HepG2 (cell line): ENCODE data around the gene RAP1A. TPM values are rescaled to one million over a fixed set of nuclear protein-coding genes. Genes with fewer than 3 reads are reported as not detected.
A peak's percentile ranks its signal among the peaks of the same experiment; 100 is the strongest.

Experiments used
- AGO2 ChIP-seq: fragments of 200-400 bp; formaldehyde crosslinking; optimal IDR thresholded peaks from 2 replicates; pipeline ENCODE3; 2017; ENCODE audit warnings: mild to moderate bottlenecking, low read depth, low read length, moderate library complexity
- CENPT ChIP-seq: sonication (generic); formaldehyde crosslinking; IDR thresholded peaks from 2 replicates; pipeline ENCODE4 v1.8.0; 2022; ENCODE audit warnings: low read depth, mild to moderate bottlenecking, moderate library complexity, missing genetic modification reagents
- FIP1L1 ChIP-seq: fragments of 200-400 bp; formaldehyde crosslinking; IDR thresholded peaks from 2 replicates; pipeline ENCODE4 v1.6.1; 2018; ENCODE audit warnings: low read depth, mild to moderate bottlenecking, low read length, moderate library complexity, borderline replicate concordance; ENCODE audit not compliant: insufficient read depth
- FOXP1 ChIP-seq, 2 experiments: fragments of 450-650 bp in 1 of 2; IDR thresholded peaks; 2 replicates each; pipeline ENCODE4 v1.6.1; 2017 to 2018; ENCODE audit warnings: antibody characterized with exemption in 1 of 2
- HMG20A ChIP-seq: IDR thresholded peaks from 2 replicates; pipeline ENCODE4 v1.6.1; 2016; ENCODE audit warnings: borderline replicate concordance
- KDM2A ChIP-seq: sonication (generic); formaldehyde crosslinking; IDR thresholded peaks from 2 replicates; pipeline ENCODE4 v1.4.0; 2020; ENCODE audit warnings: low read depth, missing genetic modification reagents, borderline replicate concordance
- KDM4B ChIP-seq: sonication (generic); formaldehyde crosslinking; IDR thresholded peaks from 2 replicates; pipeline ENCODE4 v1.4.0; 2020; ENCODE audit warnings: missing genetic modification reagents
- MTA1 ChIP-seq: sonication (generic); formaldehyde crosslinking; IDR thresholded peaks from 2 replicates; pipeline ENCODE4 v1.4.0; 2020; ENCODE audit warnings: missing genetic modification reagents, mild to moderate bottlenecking, borderline replicate concordance
- MTA3 ChIP-seq: sonication (generic); formaldehyde crosslinking; IDR thresholded peaks from 2 replicates; pipeline ENCODE4 v1.4.0; 2020; ENCODE audit warnings: missing genetic modification reagents
- NBN ChIP-seq: fragments of 450-650 bp; conservative IDR thresholded peaks from 2 replicates; pipeline ENCODE4 v1.6.1; 2017
- NFKB2 ChIP-seq: sonication (generic); formaldehyde crosslinking; IDR thresholded peaks from 2 replicates; pipeline ENCODE4 v1.4.0; 2020; ENCODE audit warnings: missing genetic modification reagents, borderline replicate concordance
- NR2F1 ChIP-seq, 2 experiments: fragments of 450-650 bp in 1 of 2; formaldehyde crosslinking in 1 of 2; IDR thresholded peaks; 2 replicates each; pipeline versions ENCODE4 v1.5.0 to v1.6.1; 2016 to 2020; ENCODE audit warnings: mild to moderate bottlenecking in 1 of 2, missing compliant biosample characterization in 1 of 2, missing genetic modification reagents in 1 of 2, moderate library complexity in 1 of 2
- POLR2AphosphoS5 ChIP-seq: IDR thresholded peaks from 2 replicates; pipeline ENCODE4 v1.6.1; 2012; ENCODE audit warnings: low read depth, low read length
- RBM22 ChIP-seq: fragments of 200-400 bp; formaldehyde crosslinking; optimal IDR thresholded peaks from 2 replicates; pipeline ENCODE3; 2017; ENCODE audit warnings: mild to moderate bottlenecking, low read length, moderate library complexity
- RCOR2 ChIP-seq: IDR thresholded peaks from 2 replicates; pipeline ENCODE4 v1.6.1; 2016; ENCODE audit warnings: missing biosample characterization, missing genetic modification reagents
- TARDBP ChIP-seq: sonication (generic); formaldehyde crosslinking; IDR thresholded peaks from 2 replicates; pipeline ENCODE4 v1.8.0; 2022; ENCODE audit warnings: mild to moderate bottlenecking, missing genetic modification reagents
- WIZ ChIP-seq: sonication (generic); formaldehyde crosslinking; IDR thresholded peaks from 2 replicates; pipeline ENCODE4 v1.5.1; 2020; ENCODE audit warnings: mild to moderate bottlenecking, missing genetic modification reagents
- YY1 ChIP-seq: IDR thresholded peaks from 2 replicates; pipeline ENCODE4 v1.6.1; 2011; ENCODE audit warnings: low read length, low read depth, moderate library complexity, mild to moderate bottlenecking; ENCODE audit not compliant: insufficient read depth, insufficient replicate concordance
- ZKSCAN1 ChIP-seq: fragments of 150-350 bp; IDR thresholded peaks from 2 replicates; pipeline ENCODE4 v1.6.1; 2014; ENCODE audit warnings: low read length
- ZNF20 ChIP-seq: sonication (generic); formaldehyde crosslinking; IDR thresholded peaks from 2 replicates; pipeline ENCODE4 v1.4.0; 2020; ENCODE audit warnings: mild to moderate bottlenecking, moderate library complexity, missing genetic modification reagents
- ZNF274 ChIP-seq: sonication (generic); formaldehyde crosslinking; IDR thresholded peaks from 2 replicates; pipeline ENCODE4 v1.5.1; 2020; ENCODE audit warnings: mild to moderate bottlenecking, missing genetic modification reagents
- ZNF333 ChIP-seq: sonication (generic); formaldehyde crosslinking; IDR thresholded peaks from 2 replicates; pipeline ENCODE4 v1.4.0; 2020; ENCODE audit warnings: mild to moderate bottlenecking, missing genetic modification reagents, borderline replicate concordance
- ZNF33A ChIP-seq: sonication (generic); formaldehyde crosslinking; IDR thresholded peaks from 2 replicates; pipeline ENCODE4 v1.5.1; 2020; ENCODE audit warnings: missing genetic modification reagents, mild to moderate bottlenecking, moderate library complexity, borderline replicate concordance
- ZNF431 ChIP-seq: sonication (generic); formaldehyde crosslinking; IDR thresholded peaks from 2 replicates; pipeline ENCODE4 v1.9.0; 2022; ENCODE audit warnings: missing genetic modification reagents, low read depth, mild to moderate bottlenecking, borderline replicate concordance
- ZNF570 ChIP-seq: sonication (generic); formaldehyde crosslinking; IDR thresholded peaks from 2 replicates; pipeline ENCODE4 v1.4.0; 2020; ENCODE audit warnings: mild to moderate bottlenecking, missing genetic modification reagents, borderline replicate concordance
- ZNF768 ChIP-seq: sonication (generic); formaldehyde crosslinking; IDR thresholded peaks from 2 replicates; pipeline ENCODE4 v1.4.0; 2020; ENCODE audit warnings: missing genetic modification reagents
- ZNF773 ChIP-seq: sonication (generic); formaldehyde crosslinking; IDR thresholded peaks from 2 replicates; pipeline ENCODE4 v1.4.0; 2020; ENCODE audit warnings: missing genetic modification reagents, borderline replicate concordance
- polyA plus RNA-seq, 8 experiments: library from polyadenylated mRNA; depleted of rRNA in 3 of 8; stranded (reverse) in 7 of 8; unstranded in 1 of 8; fragments of >200 nt; fragmentation: Illumina TruSeq in 4 of 8; extraction: Trizol in 4 of 8; gene quantifications; 2 replicates each; pipeline versions ENCODE4 v1.2.1 to v1.2.3, GENCODE V29; 2011 to 2016; ENCODE audit warnings: low read depth in 4 of 8, missing spikeins in 1 of 8, mixed read lengths in 1 of 8; ENCODE audit not compliant: insufficient read depth in 1 of 8
- total RNA-seq, 5 experiments: library from RNA; depleted of rRNA; stranded (reverse); fragments of >200 nt; fragmentation: Illumina TruSeq; extraction: Trizol; gene quantifications; 2 replicates each; pipeline ENCODE4 v1.2.3, GENCODE V29; 2016; ENCODE audit warnings: low read depth in 1 of 5
- TF ChIP-seq, protein P1 (sequence below): sonication (generic); formaldehyde crosslinking; IDR thresholded peaks from 2 replicates; pipeline ENCODE4 v1.4.0; 2020; ENCODE audit warnings: missing genetic modification reagents
- TF ChIP-seq, protein P2 (sequence below): sonication (generic); formaldehyde crosslinking; IDR thresholded peaks from 2 replicates; pipeline ENCODE4 v1.5.1; 2020; ENCODE audit warnings: mild to moderate bottlenecking, missing genetic modification reagents, moderate library complexity

Gene RAP1A
- total and polyA plus RNA-seq, 2 of the 13 experiments (the other 11 are each of a cell fraction or from before 2014, with no cell fraction given) = 19.0 to 20.7 TPM

DNA sequence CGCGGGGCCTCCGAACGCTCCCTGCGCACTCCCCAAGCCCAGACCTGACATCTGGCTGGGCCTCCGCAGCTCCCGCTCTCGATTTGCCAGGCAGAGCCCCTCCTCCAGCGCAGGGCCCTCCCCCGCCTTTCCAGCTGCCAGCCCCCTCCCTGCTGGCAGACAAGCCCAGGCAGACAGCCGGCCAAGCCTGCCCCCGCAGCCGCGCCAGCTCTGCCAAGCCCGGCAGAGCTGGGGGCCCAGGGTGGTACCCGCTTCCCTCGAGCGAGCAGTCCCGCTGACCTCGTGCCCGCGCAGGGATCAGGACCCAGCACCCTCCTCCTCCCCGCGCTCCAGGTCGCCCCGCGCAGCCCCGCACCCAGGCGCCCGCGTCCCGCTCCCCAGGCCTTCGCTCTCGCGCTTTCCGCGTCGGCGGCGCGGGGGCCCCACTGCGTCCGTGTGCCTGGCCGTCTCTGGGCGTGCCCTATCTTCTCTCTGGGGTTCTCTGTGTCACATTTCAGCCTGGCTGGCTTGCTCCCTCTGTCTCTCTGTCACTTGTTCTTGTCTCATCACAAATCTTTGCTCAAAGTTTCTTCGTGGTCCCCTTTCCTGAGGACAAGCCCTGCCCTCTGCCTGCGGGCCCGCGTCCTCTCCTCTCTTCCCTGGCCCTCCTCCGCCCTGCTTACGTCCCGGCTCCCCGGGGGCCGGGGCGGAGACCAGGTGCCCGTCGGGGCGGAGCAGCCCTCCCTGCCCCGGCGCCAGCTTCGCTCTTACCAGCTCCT, 119.0 kb downstream of the RAP1A start (continued):
- TF ChIP-seq ZNF570 (CRISPR knock-in tag) = no peak
- TF ChIP-seq NR2F1 (CRISPR knock-in tag; IDR thresholded peaks at IDR 0.05) = no peak
- TF ChIP-seq ZKSCAN1 = no peak
- TF ChIP-seq ZNF274 (CRISPR knock-in tag) = no peak
- peak; percentile 37; the same call in 1 of the 2 replicates for TF ChIP-seq TARDBP (CRISPR knock-in tag)
- TF ChIP-seq MTA3 (CRISPR knock-in tag) = no peak
- TF ChIP-seq ZNF773 (CRISPR knock-in tag) = no peak
- no peak for TF ChIP-seq KDM2A
- no peak for TF ChIP-seq RCOR2
- no peak for TF ChIP-seq RBM22
- TF ChIP-seq, protein P1, sequence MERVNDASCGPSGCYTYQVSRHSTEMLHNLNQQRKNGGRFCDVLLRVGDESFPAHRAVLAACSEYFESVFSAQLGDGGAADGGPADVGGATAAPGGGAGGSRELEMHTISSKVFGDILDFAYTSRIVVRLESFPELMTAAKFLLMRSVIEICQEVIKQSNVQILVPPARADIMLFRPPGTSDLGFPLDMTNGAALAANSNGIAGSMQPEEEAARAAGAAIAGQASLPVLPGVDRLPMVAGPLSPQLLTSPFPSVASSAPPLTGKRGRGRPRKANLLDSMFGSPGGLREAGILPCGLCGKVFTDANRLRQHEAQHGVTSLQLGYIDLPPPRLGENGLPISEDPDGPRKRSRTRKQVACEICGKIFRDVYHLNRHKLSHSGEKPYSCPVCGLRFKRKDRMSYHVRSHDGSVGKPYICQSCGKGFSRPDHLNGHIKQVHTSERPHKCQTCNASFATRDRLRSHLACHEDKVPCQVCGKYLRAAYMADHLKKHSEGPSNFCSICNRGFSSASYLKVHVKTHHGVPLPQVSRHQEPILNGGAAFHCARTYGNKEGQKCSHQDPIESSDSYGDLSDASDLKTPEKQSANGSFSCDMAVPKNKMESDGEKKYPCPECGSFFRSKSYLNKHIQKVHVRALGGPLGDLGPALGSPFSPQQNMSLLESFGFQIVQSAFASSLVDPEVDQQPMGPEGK (CRISPR knock-in tag) = peak; percentile 73; the same call in 1 of the 2 replicates
- TF ChIP-seq YY1 = no peak
- no peak for TF ChIP-seq ZNF33A (CRISPR knock-in tag)
- no peak for TF ChIP-seq ZNF20 (CRISPR knock-in tag)
- TF ChIP-seq CENPT (CRISPR knock-in tag) = no peak
- no peak for TF ChIP-seq NBN
- no peak for TF ChIP-seq FIP1L1
- 0 out of 2 replicates have a peak, but pooled peaks have one; percentile 17 for TF ChIP-seq MTA1 (CRISPR knock-in tag)
- TF ChIP-seq ZNF333 (CRISPR knock-in tag) = 0 out of 2 replicates have a peak, but pooled peaks have one; percentile 17
- peak; percentile 83 for TF ChIP-seq AGO2
- 0 out of 2 replicates have a peak, but pooled peaks have one; percentile 54 for TF ChIP-seq ZNF768 (CRISPR knock-in tag)
- peak; percentile 48 for TF ChIP-seq POLR2AphosphoS5
- no peak for TF ChIP-seq ZNF431 (CRISPR knock-in tag)
- TF ChIP-seq, protein P2, sequence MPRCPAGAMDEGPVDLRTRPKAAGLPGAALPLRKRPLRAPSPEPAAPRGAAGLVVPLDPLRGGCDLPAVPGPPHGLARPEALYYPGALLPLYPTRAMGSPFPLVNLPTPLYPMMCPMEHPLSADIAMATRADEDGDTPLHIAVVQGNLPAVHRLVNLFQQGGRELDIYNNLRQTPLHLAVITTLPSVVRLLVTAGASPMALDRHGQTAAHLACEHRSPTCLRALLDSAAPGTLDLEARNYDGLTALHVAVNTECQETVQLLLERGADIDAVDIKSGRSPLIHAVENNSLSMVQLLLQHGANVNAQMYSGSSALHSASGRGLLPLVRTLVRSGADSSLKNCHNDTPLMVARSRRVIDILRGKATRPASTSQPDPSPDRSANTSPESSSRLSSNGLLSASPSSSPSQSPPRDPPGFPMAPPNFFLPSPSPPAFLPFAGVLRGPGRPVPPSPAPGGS = peak; percentile 11; the same call in 1 of the 2 replicates
- 0 out of 2 replicates have a peak, but pooled peaks have one; percentile 12 for TF ChIP-seq KDM4B (CRISPR knock-in tag)
- no peak for TF ChIP-seq HMG20A (CRISPR knock-in tag)
- TF ChIP-seq NFKB2 (CRISPR knock-in tag) = no peak
- TF ChIP-seq WIZ (CRISPR knock-in tag) = no peak
- no peak for TF ChIP-seq FOXP1 (IDR thresholded peaks at IDR 0.05)
- no peak for TF ChIP-seq FOXP1 (CRISPR knock-in tag; IDR thresholded peaks at IDR 0.05)
